Stimulated activated CD8-positive, alpha-beta memory T cell treated with anti-CD3 and anti-CD28 coated beads, Interleukin-12 subunit alpha, Interleukin-12 subunit beta, amount 100 ng/mL, for 1 hour (primary cell): ENCODE measurements around the gene PTGDR2.

Experiments used
- DNase-seq: peaks from one replicate; pipeline ENCODE4 v3.0.0-alpha.2; 2020; ENCODE audit warnings: low read depth

The PTGDR2 gene

GRCh38 chr11:60874421-60875365, 18.9 kb upstream of the PTGDR2 start:
- no peak for DNase-seq

- no peak for DNase-seq
These were observed 17.8 kb upstream of the PTGDR2 start for GRCh38 chr11:60873533-60873932.

- DNase-seq: no peak
These were observed 17.3 kb upstream of the PTGDR2 start for GRCh38 chr11:60872961-60873524.

- DNase-seq: no peak
These were observed 16.6 kb upstream of the PTGDR2 start for GRCh38 chr11:60872124-60872960.

DNA sequence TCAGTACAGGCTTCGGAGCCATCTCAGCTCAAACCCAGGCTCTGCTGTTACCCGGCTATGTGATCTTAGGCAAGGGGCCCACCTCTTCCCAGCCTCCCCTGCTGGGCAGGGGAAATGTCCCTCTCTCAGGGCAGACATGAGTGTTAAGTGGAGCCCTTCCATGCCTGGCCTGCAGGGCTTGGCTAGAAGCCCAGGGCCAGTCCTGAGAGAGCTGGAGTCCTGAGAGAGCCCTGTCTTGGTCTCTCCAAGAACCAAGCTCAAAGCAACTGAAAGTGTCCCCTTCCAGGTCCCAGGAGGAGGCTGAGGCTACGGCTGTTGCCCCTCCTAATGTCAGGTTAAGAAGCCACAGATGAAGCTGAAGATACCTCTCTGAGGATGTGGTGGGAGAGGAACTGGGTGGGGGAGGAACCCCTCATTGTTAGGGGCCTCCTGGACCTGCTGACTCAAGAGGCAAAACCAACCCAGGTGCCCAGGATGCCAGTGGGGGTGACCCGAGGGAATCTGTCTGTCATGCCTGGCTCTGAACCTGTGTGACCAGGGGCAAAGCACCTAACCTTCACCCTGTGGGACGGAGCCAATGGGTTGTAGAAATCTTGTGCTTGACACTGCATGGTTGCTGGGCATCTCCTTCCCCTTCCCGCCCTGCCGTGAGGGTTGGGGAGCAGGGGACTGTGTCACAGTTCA, 15.8 kb upstream of the PTGDR2 start:
- no peak for DNase-seq

DNA sequence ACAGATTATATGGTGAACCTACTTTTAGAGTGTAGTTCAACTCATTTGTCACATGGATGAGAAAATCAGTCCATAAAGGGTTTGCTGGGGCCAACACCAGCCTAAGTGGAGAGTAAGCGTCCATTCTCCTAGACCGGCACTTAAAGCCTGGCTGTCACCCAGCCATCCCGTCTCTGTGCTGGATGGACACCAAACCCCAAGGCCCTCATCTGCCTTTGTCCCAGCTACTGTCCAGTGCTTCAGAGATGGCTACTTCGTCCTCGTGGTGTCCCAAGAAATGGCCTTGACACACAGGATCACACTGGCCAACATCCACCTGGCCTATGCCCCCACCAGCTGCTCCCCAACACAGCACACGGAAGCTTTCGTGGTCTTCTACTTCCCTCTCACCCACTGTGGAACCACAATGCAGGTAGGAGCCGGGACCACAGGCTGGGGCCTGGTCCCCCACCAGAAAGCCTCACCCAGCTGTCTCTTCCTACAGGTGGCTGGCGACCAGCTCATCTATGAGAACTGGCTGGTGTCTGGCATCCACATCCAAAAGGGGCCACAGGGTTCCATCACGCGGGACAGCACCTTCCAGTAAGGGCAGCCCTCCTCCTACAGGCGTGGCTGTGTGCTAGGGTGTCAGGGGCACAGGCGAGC, 15.1 kb upstream of the PTGDR2 start:
- no peak for DNase-seq

DNA sequence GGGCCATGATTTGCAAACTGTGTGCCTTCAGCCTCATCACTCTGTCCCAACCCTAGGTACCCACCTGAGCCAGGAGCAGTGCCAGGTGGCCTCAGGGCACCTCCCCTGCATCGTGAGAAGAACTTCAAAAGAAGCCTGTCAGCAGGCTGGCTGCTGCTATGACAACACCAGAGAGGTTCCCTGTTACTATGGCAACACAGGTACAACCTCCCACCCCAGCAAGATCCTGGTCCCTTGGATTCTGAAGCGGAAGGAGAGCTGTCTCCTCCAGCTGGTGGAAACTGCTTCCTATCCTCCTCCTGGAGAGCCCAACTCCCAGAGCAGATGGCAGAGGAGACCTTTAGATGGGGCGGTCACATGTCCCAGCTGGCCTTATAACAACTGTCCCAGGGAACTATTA, 14.5 kb upstream of the PTGDR2 start:
- no peak for DNase-seq

GRCh38 chr11:60869451-60869825, 13.7 kb upstream of the PTGDR2 start:
- no peak for DNase-seq

DNA sequence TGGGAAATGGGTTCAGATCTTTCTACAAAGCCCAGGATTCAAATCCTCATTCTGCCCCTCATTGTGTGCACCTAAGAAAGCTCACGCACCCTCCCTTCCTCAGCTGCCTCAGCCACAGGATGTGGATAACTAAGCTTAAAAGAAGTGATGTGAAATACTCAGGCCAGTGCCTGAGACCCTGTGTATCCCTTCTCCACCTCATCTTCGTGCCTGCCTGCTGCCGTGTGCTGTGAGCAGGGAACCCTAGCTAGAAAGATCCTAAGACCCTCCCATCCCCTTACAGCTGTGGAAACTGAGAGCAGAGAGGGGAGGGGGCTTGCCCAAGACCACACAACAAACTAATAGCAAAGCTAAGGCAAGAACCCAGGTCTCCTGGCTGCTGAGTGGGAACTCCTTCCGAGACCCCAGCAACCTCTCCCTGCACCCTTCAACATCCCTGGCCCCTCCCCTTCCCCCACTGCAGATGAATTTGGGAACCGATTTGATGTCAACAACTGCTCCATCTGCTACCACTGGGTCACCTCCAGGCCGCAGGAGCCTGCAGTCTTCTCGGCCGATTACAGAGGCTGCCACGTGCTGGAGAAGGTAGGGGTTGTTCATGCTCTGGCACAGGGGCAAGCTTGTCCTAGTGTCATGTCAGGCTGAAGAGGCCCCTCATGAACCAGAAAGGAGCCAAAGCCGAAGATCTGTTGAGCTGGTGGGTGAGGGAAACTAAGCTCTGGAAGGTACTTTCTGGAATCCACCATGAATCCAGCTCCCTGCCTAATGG, 13.1 kb upstream of the PTGDR2 start:
- no peak for DNase-seq

GRCh38 chr11:60867871-60868681, 12.3 kb upstream of the PTGDR2 start:
- no peak for DNase-seq

- no peak for DNase-seq
These were observed 11.4 kb upstream of the PTGDR2 start, which contains the start of gene ZP1 for GRCh38 chr11:60866911-60867870. ZP1 (plus strand) TSS chr11:60867542; CDS start chr11:60867562, 20 bp downstream.

GRCh38 chr11:60864856-60865513, 9.2 kb upstream of the PTGDR2 start:
- no peak for DNase-seq

GRCh38 chr11:60863550-60864521, 8.1 kb upstream of the PTGDR2 start:
- no peak for DNase-seq

DNA sequence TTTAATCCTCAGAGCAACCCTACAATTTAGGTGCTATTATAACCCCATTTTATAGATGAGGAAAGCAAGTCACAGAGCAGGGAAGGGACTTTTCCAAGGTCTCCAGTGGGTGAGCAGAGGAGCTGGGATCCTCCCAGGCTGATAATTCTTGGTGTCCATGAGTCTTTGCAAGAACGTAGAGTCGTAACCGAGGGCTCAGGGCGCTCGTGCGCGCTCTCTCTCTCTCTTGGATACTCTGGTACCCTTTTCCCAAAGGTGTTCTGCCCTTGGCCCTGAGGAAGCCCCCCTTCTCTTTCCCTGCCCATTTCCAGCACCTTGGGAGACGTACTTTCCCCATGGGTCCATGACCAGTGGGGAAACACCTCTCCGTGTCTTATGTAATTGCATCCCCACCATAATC, 6.4 kb upstream of the PTGDR2 start:
- DNase-seq: no peak

DNA sequence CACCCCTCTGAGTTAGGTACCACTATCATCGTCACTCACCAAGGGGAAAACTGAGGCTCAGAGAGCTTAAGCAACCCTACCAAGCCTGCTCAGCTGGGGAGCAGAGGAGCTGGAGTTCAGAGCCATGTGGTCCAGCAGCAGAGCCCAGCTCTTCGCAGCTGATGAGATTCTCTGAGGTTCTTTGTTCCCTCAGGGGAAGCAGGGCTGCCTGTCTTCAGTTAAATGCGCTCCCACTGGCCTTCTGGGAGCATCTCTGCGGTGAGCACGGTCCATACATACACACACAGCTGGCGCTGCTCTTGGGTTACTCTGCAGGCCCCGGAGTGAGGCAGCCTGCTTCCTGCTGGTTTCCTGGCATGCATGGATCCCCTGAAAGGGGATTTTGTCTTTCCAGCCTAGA, 5.2 kb upstream of the PTGDR2 start:
- DNase-seq: no peak

DNA sequence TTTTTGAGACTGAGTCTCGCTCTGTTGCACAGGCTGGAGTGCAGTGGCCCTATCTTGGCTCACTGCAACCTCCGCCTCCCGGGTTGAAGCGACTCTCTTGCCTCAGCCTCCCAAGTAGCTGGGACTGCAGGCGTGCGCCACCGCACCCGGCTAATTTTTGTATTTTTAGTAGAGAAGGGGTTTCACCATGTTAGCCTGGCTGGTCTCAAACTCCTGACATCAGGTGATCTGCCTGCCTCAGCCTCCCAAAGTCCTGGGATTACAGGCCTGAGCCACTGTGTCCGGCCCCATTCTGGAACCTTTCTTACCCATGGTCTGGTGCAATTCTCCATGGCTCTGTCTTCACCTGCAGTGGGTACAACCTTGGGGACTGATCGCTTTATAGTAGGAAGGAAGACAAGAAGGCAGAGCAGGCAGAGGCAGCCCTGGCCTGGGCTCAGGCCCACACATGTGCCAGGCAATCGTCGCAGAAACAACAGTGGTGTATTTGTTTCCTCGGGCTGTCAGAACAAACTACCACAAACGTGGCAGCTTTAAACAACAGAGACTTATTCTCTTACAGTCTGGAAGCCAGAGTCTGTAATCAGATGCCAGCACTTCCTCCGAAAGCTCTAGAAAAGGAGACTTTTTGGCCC, 4.0 kb upstream of the PTGDR2 start:
- DNase-seq: no peak
